H1 (cell line): ENCODE results near the gene CD46. TPM values are rescaled to one million over a fixed set of nuclear protein-coding genes. Genes with fewer than 3 reads are reported as not detected.

Experiments used
- CTCF ChIA-PET: fragments of 300-600 bp; sonication (Branson Sonifier 250); formaldehyde crosslinking; loops from one replicate; lab custom pipeline; 2021; ENCODE audit not compliant: partially characterized antibody; lab: Charles Lee
- POLR2A ChIA-PET: fragments of 300-600 bp; sonication (Branson Sonifier 250); formaldehyde crosslinking; loops from one replicate; lab custom pipeline; 2021; ENCODE audit warnings: inconsistent platforms; ENCODE audit not compliant: partially characterized antibody; lab: Charles Lee
- DNase-seq, 2 experiments: peaks; one replicate each; pipeline versions ENCODE4 v3.0.0 to v3.0.0-alpha.2; 2010 to 2022; ENCODE audit warnings: low spot score in 2 of 2, low read depth in 1 of 2, mixed read lengths in 1 of 2
- FAIRE-seq: peaks from 2 replicates; lab custom pipeline; 2011; peaks lifted over from hg19 to GRCh38; lab: Jason Lieb, UNC
- H2AFZ ChIP-seq: 2 replicates; pipeline ENCODE4 v1.8.1; 2012; ENCODE audit warnings: low read length, inconsistent platforms
- H2AK5ac ChIP-seq: 2 replicates; pipeline ENCODE4 v1.6.1; 2013; ENCODE audit warnings: low read depth, low read length
- H2BK120ac ChIP-seq: replicated peaks from 2 replicates; pipeline ENCODE3; 2013; ENCODE audit warnings: low read depth, low read length, inconsistent platforms
- H2BK12ac ChIP-seq: 2 replicates; pipeline ENCODE4 v1.6.1; 2013; ENCODE audit warnings: low read depth, low read length
- H2BK15ac ChIP-seq: 2 replicates; pipeline ENCODE4 v1.6.1; 2013; ENCODE audit warnings: low read length
- H2BK20ac ChIP-seq: 2 replicates; pipeline ENCODE4 v1.6.1; 2013; ENCODE audit warnings: low read length
- H2BK5ac ChIP-seq: 2 replicates; pipeline ENCODE4 v1.6.1; 2013; ENCODE audit warnings: low read depth, low read length
- H3K14ac ChIP-seq: 2 replicates; pipeline ENCODE4 v1.6.1; 2013; ENCODE audit warnings: inconsistent platforms; ENCODE audit not compliant: insufficient read length
- H3K18ac ChIP-seq: 2 replicates; pipeline ENCODE4 v1.6.1; 2013; ENCODE audit warnings: low read length; ENCODE audit errors: extremely low read depth
- H3K23ac ChIP-seq: 2 replicates; pipeline ENCODE4 v1.6.1; 2013; ENCODE audit warnings: inconsistent platforms; ENCODE audit not compliant: insufficient read length
- H3K23me2 ChIP-seq: 2 replicates; pipeline ENCODE4 v1.6.1; 2013; ENCODE audit warnings: low read depth, low read length
- H3K27ac ChIP-seq: 2 replicates; pipeline ENCODE4 v1.6.1; 2011; ENCODE audit warnings: low read depth, low read length, inconsistent platforms
- H3K27me3 ChIP-seq, 4 experiments: replicated peaks in 1 of 4; 1 replicate in 1 of 4; 2 replicates in 3 of 4; pipeline versions ENCODE4 v1.6.1 to v1.8.1; 2011 to 2013; ENCODE audit warnings: low read length in 3 of 4, mild to moderate bottlenecking in 3 of 4, inconsistent platforms in 2 of 4, mixed read lengths in 2 of 4, moderate library complexity in 1 of 4; ENCODE audit not compliant: control insufficient read depth in 3 of 4, insufficient read depth in 3 of 4; ENCODE audit errors: extremely low read depth in 1 of 4
- H3K36me3 ChIP-seq, 4 experiments: 2 replicates each; pipeline versions ENCODE4 v1.6.1 to v1.8.1; 2011 to 2013; ENCODE audit warnings: mild to moderate bottlenecking in 4 of 4, low read length in 3 of 4, moderate library complexity in 2 of 4, control low read depth in 1 of 4, inconsistent platforms in 1 of 4; ENCODE audit not compliant: insufficient read depth in 4 of 4, control insufficient read depth in 2 of 4
- H3K4ac ChIP-seq: replicated peaks from 2 replicates; pipeline ENCODE3; 2013; ENCODE audit warnings: low read length, low read depth, mixed read lengths, inconsistent platforms; ENCODE audit not compliant: insufficient read length
- H3K4me1 ChIP-seq, 4 experiments: replicated peaks in 1 of 4; 1 replicate in 1 of 4; 2 replicates in 3 of 4; pipeline versions ENCODE4 v1.6.1 to v1.8.1; 2011 to 2013; ENCODE audit warnings: low read length in 3 of 4, inconsistent platforms in 2 of 4, mixed read lengths in 1 of 4; ENCODE audit not compliant: insufficient read depth in 4 of 4, control insufficient read depth in 3 of 4
- H3K4me2 ChIP-seq, 2 experiments: 2 replicates each; pipeline versions ENCODE4 v1.6.1 to v1.8.1; 2011 to 2013; ENCODE audit warnings: low read depth in 2 of 2, low read length in 2 of 2, control low read depth in 1 of 2, inconsistent platforms in 1 of 2, mild to moderate bottlenecking in 1 of 2; ENCODE audit not compliant: insufficient read depth in 1 of 2
- H3K4me3 ChIP-seq, 4 experiments: fragments of 200-600, 300-600 bp in 1 of 4; sonication (generic), shearing (Covaris generic), sonication (Bioruptor Twin) in 1 of 4; 2 replicates each; pipeline versions ENCODE4 v1.5.1 to v1.8.1; 2011 to 2016; ENCODE audit warnings: low read length in 4 of 4, low read depth in 3 of 4, control low read depth in 2 of 4, inconsistent platforms in 2 of 4, mild to moderate bottlenecking in 2 of 4, mixed read lengths in 1 of 4, moderate library complexity in 1 of 4; ENCODE audit not compliant: insufficient read depth in 2 of 4; ENCODE audit errors: extremely low read depth in 1 of 4
- H3K56ac ChIP-seq: replicated peaks from 2 replicates; pipeline ENCODE3; 2013; ENCODE audit warnings: low read depth, mild to moderate bottlenecking, mixed read lengths, low read length, inconsistent platforms; ENCODE audit not compliant: insufficient read length
- H3K79me1 ChIP-seq: 2 replicates; pipeline ENCODE4 v1.6.1; 2013; ENCODE audit warnings: low read depth, low read length, control low read depth
- H3K79me2 ChIP-seq, 2 experiments: 2 replicates each; pipeline versions ENCODE4 v1.6.1 to v1.8.1; 2012 to 2013; ENCODE audit warnings: low read length in 2 of 2, mild to moderate bottlenecking in 2 of 2, inconsistent platforms in 1 of 2; ENCODE audit not compliant: insufficient read depth in 2 of 2, control insufficient read depth in 1 of 2
- H3K9ac ChIP-seq, 4 experiments: replicated peaks in 1 of 4; 1 replicate in 1 of 4; 2 replicates in 3 of 4; pipeline versions ENCODE4 v1.6.1 to v1.8.1; 2011 to 2013; ENCODE audit warnings: low read depth in 3 of 4, low read length in 3 of 4, control low read depth in 2 of 4, mild to moderate bottlenecking in 2 of 4, moderate library complexity in 2 of 4, inconsistent platforms in 1 of 4; ENCODE audit errors: extremely low read depth in 1 of 4
- H3K9me3 ChIP-seq, 2 experiments: 2 replicates each; pipeline versions ENCODE4 v1.6.1 to v1.8.1; 2012 to 2013; ENCODE audit warnings: mild to moderate bottlenecking in 2 of 2, moderate library complexity in 2 of 2, control low read depth in 1 of 2, inconsistent platforms in 1 of 2, low read depth in 1 of 2, low read length in 1 of 2, mixed read lengths in 1 of 2; ENCODE audit not compliant: insufficient read depth in 2 of 2
- H4K20me1 ChIP-seq, 2 experiments: replicated peaks in 1 of 2; 2 replicates each; pipeline versions ENCODE3 to v1.8.1; 2011 to 2013; ENCODE audit warnings: inconsistent platforms in 2 of 2, low read length in 2 of 2, mild to moderate bottlenecking in 1 of 2; ENCODE audit not compliant: insufficient read depth in 2 of 2, control insufficient read depth in 1 of 2
- H4K5ac ChIP-seq: 2 replicates; pipeline ENCODE4 v1.6.1; 2013; ENCODE audit warnings: low read length, low read depth, mixed read lengths, inconsistent platforms; ENCODE audit not compliant: insufficient read length
- H4K8ac ChIP-seq: 2 replicates; pipeline ENCODE4 v1.8.0; 2013; ENCODE audit warnings: mild to moderate bottlenecking, moderate library complexity, low read length, inconsistent platforms; ENCODE audit not compliant: insufficient read depth; ENCODE audit errors: extremely low read depth
- H4K91ac ChIP-seq: replicated peaks from 2 replicates; pipeline ENCODE3; 2013; ENCODE audit warnings: low read length, mixed read lengths, inconsistent platforms; ENCODE audit not compliant: insufficient read length
- BACH1 ChIP-seq: IDR thresholded peaks from 2 replicates; pipeline ENCODE4 v1.6.1; 2012; ENCODE audit warnings: low read length, improper control_type of control experiment
- CREB1 ChIP-seq: IDR thresholded peaks from 2 replicates; pipeline ENCODE4 v1.6.1; 2012; ENCODE audit warnings: inconsistent platforms
- CTCF ChIP-seq, 3 experiments: IDR thresholded peaks; 1 replicate in 2 of 3; 2 replicates in 1 of 3; pipeline versions ENCODE4 v1.5.1 to v1.6.1; 2011; ENCODE audit warnings: low read length in 3 of 3, mild to moderate bottlenecking in 3 of 3, inconsistent platforms in 2 of 3, low read depth in 1 of 3, moderate library complexity in 1 of 3; ENCODE audit not compliant: insufficient read depth in 1 of 3; ENCODE audit errors: control extremely low read depth in 1 of 3
- EGR1 ChIP-seq: IDR thresholded peaks from 2 replicates; pipeline ENCODE4 v1.6.1; 2011; ENCODE audit warnings: low read depth, low read length, borderline replicate concordance
- EZH2 ChIP-seq: fragments of 200-600 bp; sonication (generic); IDR thresholded peaks from 2 replicates; pipeline ENCODE4 v1.7.1; 2012; ENCODE audit warnings: low read depth, mild to moderate bottlenecking, moderate library complexity, low read length, inconsistent platforms; ENCODE audit not compliant: severe bottlenecking
- MAX ChIP-seq: IDR thresholded peaks from 2 replicates; pipeline ENCODE4 v1.6.1; 2012; ENCODE audit warnings: inconsistent platforms
- POU5F1 ChIP-seq: IDR thresholded peaks from 2 replicates; pipeline ENCODE4 v1.6.1; 2011; ENCODE audit warnings: low read depth, mild to moderate bottlenecking, low read length, moderate library complexity
- RBBP5 ChIP-seq: IDR thresholded peaks from 2 replicates; pipeline ENCODE4 v1.7.1; 2012; ENCODE audit warnings: low read depth, mild to moderate bottlenecking, inconsistent platforms, low read length, moderate library complexity, borderline replicate concordance
- SIN3A ChIP-seq, 2 experiments: IDR thresholded peaks in 1 of 2; conservative IDR thresholded peaks in 1 of 2; 2 replicates each; pipeline ENCODE4 v1.6.1; 2011 to 2012; ENCODE audit warnings: low read length in 2 of 2, improper control_type of control experiment in 1 of 2, low read depth in 1 of 2, mild to moderate bottlenecking in 1 of 2
- SP2 ChIP-seq: IDR thresholded peaks from 2 replicates; pipeline ENCODE4 v1.6.1; 2012; ENCODE audit warnings: mild to moderate bottlenecking, low read length, inconsistent platforms
- TAF7 ChIP-seq: optimal IDR thresholded peaks from 2 replicates; pipeline ENCODE3; 2011; ENCODE audit warnings: low read depth, mild to moderate bottlenecking, inconsistent platforms, low read length, moderate library complexity, borderline replicate concordance
- TCF12 ChIP-seq: IDR thresholded peaks from 2 replicates; pipeline ENCODE4 v1.6.1; 2011; ENCODE audit warnings: low read depth, mild to moderate bottlenecking, low read length
- WGBS, 2 experiments: shearing (Covaris generic) in 1 of 2; methylation state at CpG; one replicate each; pipeline versions ENCODE4 v1.1.6 to v1.1.7; 2013 to 2015; ENCODE audit warnings: low lambda C conversion rate in 2 of 2, mixed read lengths in 2 of 2, inconsistent platforms in 1 of 2, low coverage in 1 of 2, missing lambda C conversion rate in 1 of 2; ENCODE audit not compliant: insufficient replicate concordance in 2 of 2, insufficient coverage in 1 of 2, insufficient read length in 1 of 2; ENCODE audit errors: extremely low coverage in 1 of 2, missing lambda C conversion rate in 1 of 2; 5-methylcytosine and 5-hydroxymethylcytosine counted together
- polyA plus RNA-seq, 7 experiments: library from polyadenylated mRNA; depleted of rRNA in 3 of 7; stranded (reverse) in 5 of 7; unstranded in 2 of 7; fragments of >200 nt in 5 of 7; fragments of 200-250 nt in 2 of 7; gene quantifications; 1 replicate in 5 of 7; 2 replicates in 1 of 7; 4 replicates in 1 of 7; pipeline versions ENCODE4 v1.2.1 to v1.2.3, GENCODE V29; 2011 to 2013; ENCODE audit warnings: missing spikeins in 2 of 7, mixed read lengths in 2 of 7
- total RNA-seq: library from RNA; stranded (reverse); fragmentation: NEBNext Ultra II Directional; extraction: Animal tissue kit (Norgen Biotek cat#: 25700); gene quantifications from 2 replicates; pipeline ENCODE4 v1.2.1, GENCODE V29; 2021

The CD46 gene
- total and polyA plus RNA-seq, 2 of the 8 experiments (the other 6 are each of a cell fraction or from before 2014, with no cell fraction given), result 60.9 to 113 TPM

- no peak overlapping the region for H2BK20ac ChIP-seq
- H4K8ac ChIP-seq, result no peak overlapping the region
- no peak overlapping the region for H3K27ac ChIP-seq
- H4K91ac ChIP-seq, result no peak overlapping the region
- peaks cover 0 to 12% (median 8%) of the 10 kb centered on the region in 4 experiments; a peak in 5 of 7 replicates for H3K4me1 ChIP-seq
- H3K9ac ChIP-seq, result no peak overlapping the region
- H3K36me3 ChIP-seq, result no peaks in the 10 kb centered on the region
- no peaks in the 10 kb centered on the region for H3K27me3 ChIP-seq
- H3K79me1 ChIP-seq, result no peaks in the 10 kb centered on the region
- H3K23me2 ChIP-seq, result 0 out of 2 replicates have a peak, but pooled peaks cover 2% of the 10 kb centered on the region
- CTCF ChIA-PET, result no interaction called here
- no peak overlapping the region for H3K18ac ChIP-seq
- H3K79me2 ChIP-seq, result peaks cover 0 to 5% of the 10 kb centered on the region in 2 experiments; a peak in 2 of 4 replicates
- no peak overlapping the region for H3K23ac ChIP-seq
- no peak overlapping the region for H2BK120ac ChIP-seq
- no peak overlapping the region for H3K4ac ChIP-seq
- DNase-seq (no peak), FAIRE-seq (no peak)
- H4K20me1 ChIP-seq, result no peaks in the 10 kb centered on the region
- no peak overlapping the region for H2AK5ac ChIP-seq
- H2BK12ac ChIP-seq, result no peak overlapping the region
- POLR2A ChIA-PET, result no interaction called here
- H4K5ac ChIP-seq, result no peak overlapping the region
- H3K14ac ChIP-seq, result no peak overlapping the region
- H3K9me3 ChIP-seq, result peaks cover 4 to 12% of the 10 kb centered on the region in 2 experiments; a peak in 3 of 4 replicates
- no peak overlapping the region for H2AFZ ChIP-seq
- no peak overlapping the region for H2BK15ac ChIP-seq
- no peak overlapping the region for H3K4me3 ChIP-seq
- no peak overlapping the region for H2BK5ac ChIP-seq
- 96% methylated on average over 1 of the region's 1 CpG; no CpG with 5 or more reads in 1 of the 2 experiments for WGBS, 2 experiments
- no peak overlapping the region for H3K56ac ChIP-seq
- no peak overlapping the region for H3K4me2 ChIP-seq
- no peak for TF ChIP-seq BACH1
- TF ChIP-seq CREB1, result no peak
- no peak for TF ChIP-seq EZH2
- no peak for TF ChIP-seq MAX
- TF ChIP-seq CTCF (IDR thresholded peaks at IDR 0.05; ENCODE audit: control extremely low read depth in 1 of 3, insufficient read depth in 1 of 3, low read depth in 1 of 3, low read length in 3 of 3), result no peak
- TF ChIP-seq EGR1, result no peak
- TF ChIP-seq SIN3A (conservative IDR thresholded peaks at IDR 0.05 in 1 of 2, IDR thresholded peaks at IDR 0.05 in 1 of 2; ENCODE audit: low read depth in 1 of 2, low read length in 2 of 2), result no peak
- TF ChIP-seq POU5F1, result no peak
- TF ChIP-seq SP2, result no peak
- TF ChIP-seq TAF7, result no peak
- no peak for TF ChIP-seq RBBP5
- no peak for TF ChIP-seq TCF12
These were observed 6.6 kb upstream of the CD46 start for GRCh38 chr1:207745285-207745684.
